Activated CD4-positive, alpha-beta T cell treated with anti-CD3 and anti-CD28 coated beads, Interleukin-2, Interleukin-4, amounts not matched to agents 100 ng/mL and 50 ng/mL, durations not matched to agents 16 hours and 8 hours (primary cell): ENCODE data around the gene SLC12A8.

Source experiments
- DNase-seq: peaks from one replicate; pipeline ENCODE4 v3.0.0-alpha.2; 2020; ENCODE audit warnings: low spot score

SLC12A8 gene

DNA sequence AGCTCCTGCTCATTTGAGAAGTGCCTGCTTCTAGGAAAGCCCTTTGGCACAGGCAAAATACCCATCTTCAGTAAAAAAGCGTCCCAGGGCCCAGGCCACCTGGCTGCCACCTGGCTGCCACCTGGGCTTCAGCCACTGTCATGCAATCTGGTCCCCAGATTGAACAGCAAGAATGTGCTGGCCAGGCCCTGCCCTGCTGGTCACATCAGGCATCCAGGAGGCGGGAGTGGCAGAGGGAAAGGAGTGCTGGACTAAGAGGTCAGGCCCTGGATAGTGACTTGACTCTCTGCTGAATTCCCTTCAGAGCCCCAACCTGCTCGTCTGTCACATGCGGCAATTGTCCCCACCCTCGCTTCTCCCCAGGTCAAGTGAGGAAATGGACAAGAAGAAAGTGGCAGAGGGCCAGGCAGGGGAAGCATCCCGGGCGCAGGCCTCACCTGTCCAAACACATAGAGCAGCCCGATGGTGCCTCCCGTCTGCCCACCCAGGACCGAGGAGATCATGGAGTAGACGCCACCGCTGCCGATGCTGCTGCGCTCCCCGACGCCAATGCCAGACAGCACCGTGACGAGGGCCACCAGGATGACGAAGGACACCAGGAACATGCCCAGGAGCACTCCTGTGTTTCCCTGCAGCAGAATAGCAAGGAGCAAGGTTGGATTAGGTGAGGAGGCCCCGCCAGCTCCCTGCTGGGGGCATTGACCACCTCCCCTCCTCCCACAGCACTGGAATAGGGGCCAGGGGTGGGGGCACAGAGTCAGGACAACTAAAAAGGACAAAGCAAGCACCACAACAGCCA, 25.5 kb downstream of the SLC12A8 start:
- DNase-seq: no peak

DNA sequence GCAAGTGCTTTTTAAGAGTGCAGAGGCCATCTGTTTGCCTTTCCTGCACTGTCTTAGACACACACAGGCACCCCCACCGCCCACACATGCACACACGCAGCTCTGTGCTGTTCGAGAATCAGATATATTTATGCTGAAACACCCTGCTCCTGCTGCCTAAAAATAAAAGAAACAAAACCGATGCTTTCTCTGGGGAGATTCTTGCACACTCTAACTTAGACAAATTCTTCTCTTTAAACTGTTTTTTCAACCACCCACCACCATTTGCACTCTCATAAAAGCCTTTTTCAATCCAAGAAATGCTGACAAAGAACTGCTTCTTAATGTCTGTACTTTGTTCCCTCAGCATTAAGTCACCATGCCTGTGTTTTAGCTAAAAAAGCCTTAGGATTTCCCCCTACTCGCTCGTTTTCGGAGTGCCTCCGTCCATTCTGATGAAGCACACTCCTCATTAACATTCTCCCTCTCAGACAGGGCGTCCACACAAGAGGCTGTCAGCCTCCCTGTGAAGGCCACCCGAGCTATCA, 26.2 kb downstream of the SLC12A8 start:
- DNase-seq: no peak

DNA sequence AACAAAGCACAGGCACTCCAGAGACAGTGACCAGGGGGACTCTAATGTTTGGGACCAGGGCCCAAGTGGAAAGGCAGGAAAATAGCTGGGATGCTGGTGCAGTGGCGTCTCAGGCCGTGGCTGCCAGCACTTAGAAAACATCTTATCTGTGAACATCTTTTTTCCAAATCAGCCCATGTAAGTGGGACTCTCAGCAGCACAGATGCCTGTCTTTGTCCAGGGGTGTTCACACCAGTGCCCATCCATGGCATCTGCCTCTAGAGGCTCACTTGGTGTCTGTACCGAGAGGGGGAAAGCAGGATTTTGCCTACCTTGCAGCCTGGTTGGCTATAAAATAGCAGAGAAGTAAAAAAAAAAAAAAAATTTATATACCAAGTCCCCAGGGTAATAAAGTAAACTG, 26.7 kb downstream of the SLC12A8 start:
- no peak for DNase-seq

DNA sequence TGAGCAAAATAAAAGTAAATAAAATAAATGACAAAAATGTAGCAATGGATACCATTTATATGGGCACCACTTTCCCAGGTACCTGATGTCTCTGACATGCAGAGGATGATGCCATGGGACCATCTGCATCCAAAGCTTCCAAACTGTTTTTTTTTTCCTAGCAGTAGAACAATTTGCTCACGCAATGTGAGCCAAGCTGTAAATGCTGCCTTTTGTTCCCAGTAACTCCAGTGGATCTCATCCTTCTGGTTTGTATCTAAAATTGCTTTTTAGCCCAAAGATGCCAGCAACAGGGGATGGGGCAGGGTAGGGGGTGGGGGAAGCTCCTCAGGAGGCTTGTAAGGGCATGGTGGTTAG, 32.7 kb downstream of the SLC12A8 start:
- DNase-seq: no peak

DNA sequence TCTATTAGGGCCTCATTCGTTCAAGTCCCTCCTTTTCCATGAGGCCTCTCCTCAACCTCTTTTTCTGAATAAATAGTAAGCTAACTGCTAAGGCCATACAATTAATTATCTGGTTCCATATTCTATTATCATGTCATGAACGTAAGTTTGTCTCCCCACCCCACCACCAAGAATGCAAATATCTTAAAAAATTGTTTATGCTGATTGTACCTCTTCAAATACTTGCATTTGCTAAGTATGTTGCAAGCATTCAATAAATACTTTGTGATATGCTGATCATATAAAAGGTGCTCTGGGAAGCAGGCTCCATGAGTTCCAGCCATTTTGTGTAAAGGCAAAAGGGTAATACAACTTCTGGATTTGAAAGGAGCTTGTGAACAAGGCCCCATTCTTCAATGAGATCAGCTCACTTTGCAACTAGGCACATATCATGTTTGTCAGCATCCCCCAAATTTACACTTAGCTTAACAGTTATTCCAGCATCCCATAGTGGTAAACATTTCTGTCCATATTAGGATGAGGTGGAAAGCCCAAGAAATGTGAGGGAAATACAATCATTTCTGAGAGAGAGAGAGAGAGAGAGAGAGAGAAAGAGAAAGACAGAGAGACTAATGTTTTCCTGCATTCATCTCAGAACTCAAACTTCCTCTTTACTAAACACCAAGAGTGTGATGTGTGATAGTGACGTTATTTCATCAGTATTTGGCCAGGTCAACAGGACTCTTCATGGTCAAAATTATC, 33.2 kb downstream of the SLC12A8 start:
- no peak for DNase-seq

DNA sequence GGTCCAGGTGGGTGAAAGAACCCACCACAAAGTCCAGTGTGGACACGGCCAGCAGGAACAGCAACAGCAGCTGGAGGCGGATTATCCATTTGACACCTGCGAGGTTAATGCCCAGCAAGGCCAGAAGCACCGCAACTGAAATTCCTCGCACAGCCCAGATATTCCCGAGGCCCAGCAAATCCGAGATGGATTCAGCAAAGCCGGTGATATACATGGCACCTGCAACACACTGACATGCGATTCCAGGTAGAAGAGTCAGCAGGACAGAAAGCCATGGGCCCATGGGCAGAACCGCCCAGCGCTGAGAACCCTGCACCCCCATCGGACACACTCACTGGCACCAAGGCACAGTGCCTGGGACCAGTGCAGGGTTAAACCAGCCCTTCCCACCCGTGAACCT, 34.8 kb downstream of the SLC12A8 start:
- DNase-seq: no peak

DNA sequence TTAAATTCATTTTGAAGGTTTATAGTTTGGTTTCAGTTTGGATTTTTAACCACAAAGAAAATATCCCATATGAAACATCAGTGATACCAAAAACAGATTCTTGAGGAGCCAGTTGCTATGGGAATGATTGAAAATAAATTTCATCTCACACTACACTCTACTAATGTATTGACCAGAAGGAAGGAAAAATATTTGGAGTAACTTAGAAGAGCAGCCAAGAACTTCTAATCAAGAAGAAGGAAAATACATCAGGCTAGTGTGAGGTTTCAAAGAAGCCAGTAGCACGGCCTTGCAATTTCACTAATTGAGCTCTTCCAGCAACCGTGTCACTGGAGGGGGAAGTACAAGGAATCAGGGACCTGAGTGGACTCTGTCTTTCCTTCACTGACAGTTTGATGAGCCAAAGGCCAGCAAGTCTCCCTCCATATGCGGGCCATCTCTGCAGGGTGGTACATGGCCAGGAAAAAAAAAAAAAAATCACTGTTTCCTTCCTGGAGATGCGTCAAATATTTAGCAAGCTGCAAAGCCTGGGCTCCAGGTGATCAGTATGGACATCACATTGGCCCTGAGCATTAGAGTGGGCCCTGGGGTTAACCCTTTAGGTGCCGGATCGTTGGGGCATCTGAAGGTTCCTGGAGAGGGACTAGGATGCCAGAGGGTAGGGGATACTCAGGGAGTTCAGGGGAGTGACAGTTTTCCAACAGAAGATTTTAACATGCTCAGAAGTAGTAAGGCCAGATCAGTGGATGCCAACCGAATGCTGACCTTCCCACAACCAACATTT, 37.1 kb downstream of the SLC12A8 start:
- no peak for DNase-seq

DNA sequence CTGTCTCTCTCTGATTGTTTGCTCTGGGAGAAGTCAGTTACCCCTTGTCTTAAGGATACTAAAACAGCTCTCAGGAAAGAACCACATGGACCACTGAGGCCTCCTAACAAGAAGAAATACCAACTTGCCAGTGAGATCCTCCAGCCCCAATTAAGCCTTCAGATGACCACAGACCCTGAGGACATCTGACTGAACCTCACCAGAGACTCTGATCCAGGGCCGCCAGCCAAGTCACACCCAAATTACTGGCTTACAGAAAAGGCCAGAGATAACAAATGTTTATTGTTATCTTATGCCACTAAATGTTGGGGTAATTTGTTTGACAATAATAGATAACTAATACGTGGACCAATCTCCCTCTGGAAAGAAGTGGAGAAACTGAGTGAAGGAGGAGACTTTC, 40.2 kb downstream of the SLC12A8 start:
- no peak for DNase-seq

DNA sequence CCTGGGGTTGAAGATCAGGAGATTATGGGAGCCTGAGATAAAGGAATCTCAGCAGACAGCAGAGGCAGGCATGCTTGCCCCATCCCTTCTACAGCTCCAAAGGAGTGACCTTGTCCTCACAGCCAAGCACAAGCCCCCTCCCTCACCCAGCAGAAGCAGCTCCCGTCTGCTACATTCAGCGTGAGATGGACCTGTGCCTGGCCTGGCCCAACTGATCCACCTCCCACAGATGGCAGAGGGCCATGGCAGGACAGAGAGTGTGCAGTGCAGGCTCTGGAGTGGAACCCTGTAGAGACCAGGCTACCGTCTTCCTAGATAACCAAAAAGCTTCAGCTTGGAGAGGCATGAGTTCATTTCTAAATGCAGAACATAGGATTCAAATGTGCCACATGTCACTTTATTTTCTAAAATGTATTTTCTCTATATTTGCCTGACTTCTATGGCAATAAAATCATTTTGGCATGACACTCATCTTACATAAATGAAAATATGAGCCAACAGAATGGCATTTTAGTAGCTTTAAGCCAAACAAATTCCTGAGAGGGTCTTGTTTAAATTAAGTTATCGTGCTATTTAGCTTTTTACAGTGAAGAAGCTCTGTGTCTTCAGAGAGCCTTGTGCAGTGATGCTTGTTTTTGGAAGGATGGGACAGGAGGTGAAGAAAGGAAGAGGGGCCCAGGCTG, 43.7 kb downstream of the SLC12A8 start:
- no peak for DNase-seq

DNA sequence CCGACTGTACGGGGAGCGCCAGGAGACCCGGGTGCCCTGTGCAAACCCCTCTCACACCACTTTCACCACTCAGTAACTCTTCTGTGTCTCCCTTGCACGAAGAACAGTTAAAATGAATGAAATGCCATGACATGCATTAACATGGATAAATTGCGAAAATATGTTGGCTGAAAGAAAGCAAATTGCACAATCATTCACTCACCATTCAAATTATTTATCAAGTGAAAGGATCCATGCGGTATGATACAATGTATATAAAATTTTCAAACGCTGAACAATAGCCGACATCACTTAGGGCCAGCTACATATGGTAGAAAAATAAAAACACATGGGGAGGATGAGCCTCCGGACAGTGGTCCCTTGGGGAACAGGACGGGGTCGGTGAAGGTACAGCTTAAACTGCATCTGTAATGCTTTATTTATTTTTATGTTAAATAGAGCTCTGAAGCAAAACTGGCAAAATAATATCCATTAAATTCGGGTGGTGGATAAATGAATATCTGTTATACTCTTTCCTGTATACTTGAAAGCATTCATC, 45.9 kb downstream of the SLC12A8 start:
- no peak for DNase-seq

DNA sequence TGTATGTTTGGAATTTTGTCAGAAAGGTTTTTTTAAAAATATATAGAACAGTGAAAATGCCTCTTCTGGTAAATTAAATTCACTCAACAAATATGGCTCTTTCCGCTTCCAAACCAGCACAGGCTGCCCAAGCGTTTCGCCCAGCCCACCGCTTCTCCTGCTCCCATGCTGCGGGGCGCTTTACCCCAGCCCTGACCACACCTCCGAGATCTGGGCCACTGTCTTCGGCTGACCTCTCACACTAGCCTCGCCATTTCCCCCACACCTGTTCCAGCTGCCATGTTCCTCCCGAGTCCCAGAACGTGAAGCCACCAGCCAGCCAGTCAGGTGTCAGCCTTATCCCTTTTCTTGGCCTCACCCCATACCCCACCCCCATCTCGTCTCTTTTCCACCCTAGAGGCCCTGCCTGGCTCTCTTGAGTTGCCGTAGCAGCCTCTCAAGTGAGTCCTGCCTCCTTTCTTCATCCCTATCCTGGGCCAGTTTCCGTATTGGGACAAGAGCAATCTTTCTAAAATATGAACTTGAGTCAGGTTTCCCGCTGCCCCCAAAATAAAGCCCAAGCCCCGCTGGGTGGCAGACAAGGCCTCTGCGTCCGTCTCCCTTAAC, 46.5 kb downstream of the SLC12A8 start:
- no peak for DNase-seq

DNA sequence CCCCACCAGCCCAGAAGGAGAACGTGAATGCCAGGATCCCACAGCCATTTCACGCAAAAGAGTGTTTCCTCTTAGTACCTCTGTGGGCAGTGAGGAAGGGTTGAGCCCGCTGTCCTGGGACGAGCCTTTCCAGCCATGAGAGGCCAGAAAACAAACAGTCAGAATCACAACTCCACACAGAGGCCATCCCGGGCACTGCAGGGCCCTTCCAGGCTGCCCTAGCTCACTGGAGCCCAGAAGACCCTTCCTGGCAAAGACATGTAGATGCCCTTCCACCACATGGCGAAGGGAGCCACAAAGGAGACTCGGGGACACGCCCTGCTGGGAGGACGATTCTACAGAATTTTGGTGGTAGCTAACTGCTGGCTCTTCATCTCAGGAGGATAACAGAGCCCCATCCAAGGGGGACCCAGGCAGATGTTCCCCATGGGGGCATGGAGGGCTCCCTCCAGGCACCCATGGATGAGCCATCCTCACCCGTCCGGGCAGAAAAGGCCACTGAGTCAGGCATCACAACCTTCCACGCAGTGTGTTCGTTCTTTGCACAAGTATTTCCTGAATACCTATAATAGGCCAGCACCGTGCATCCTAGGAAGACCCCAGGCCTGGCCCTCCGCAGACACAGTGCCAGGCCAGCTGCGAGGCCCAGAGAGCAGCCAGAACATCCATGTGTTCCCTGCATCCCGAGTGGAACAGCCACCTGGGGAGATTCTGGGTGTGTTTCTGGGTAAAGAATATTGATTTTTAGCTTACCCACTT, 47.2 kb downstream of the SLC12A8 start:
- no peak for DNase-seq

DNA sequence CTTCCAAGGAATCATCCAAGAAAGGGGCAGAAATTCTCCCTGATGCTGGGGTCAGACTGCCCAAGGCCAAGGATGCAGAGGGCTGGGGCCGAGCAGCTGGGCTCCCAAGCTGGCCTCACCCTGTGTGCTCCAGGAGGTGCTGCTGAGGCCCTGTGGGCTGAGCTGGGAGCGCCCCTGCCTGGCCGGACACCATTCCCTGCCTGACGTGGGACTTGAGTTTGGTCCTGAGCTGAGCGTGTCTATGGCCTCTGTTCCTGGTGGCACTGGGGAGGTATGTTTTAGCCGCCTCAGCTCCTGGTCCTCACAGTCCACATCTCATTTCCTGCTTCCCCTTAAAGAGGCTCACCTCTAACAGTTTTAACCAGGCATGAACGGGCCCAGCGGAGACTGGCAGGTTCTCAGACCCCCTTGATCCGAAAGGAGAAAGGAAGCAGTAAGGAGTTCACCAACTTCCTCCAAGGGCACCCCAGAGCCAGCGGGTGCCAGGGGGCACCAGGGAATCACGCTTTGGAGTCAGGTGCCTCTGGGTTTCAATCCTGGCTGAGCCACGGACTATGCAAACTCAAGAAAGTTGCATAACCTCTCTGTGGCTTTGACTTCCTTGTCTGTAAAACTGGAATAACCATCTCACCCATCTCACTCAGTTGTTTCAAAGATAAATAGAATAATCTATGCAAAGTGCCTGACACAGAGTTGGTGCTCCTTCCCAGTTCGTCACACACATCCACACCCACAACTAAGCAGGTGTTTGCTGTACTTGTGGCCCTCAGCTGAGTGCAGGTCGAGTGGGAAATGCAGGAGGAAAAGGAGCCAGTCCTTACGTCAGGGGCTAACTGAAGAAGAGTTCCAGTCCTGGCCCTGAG, 48.6 kb downstream of the SLC12A8 start:
- DNase-seq: no peak

DNA sequence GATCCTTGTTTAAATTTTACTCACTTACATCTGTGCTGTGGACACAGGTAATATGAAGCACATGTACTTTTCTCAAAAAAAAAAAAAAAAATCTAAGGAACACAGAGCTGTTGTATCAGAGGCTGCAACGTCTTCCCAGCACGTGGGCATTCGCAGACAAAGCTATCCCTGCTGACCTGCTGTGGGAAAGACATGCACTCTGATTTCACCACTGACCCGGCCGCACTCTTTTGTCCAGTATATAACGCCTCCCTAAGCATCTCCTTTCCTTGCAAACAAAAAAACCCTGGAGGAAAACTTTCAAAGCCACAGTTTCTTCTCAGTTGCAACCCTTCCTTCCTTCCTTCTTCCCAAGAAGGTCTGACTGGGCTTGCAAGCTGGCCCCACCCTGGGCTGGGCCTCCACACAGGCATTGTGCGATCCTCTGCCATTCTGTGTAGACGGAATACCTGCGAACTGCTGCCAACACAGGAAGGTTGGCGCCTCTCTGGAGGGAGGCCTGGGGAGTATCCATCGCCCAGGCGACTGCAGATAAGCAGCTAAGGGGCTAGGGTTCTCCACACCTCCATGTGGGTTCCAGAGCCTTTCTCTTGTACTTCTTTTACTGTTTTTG, 50.8 kb downstream of the SLC12A8 start:
- DNase-seq: no peak

DNA sequence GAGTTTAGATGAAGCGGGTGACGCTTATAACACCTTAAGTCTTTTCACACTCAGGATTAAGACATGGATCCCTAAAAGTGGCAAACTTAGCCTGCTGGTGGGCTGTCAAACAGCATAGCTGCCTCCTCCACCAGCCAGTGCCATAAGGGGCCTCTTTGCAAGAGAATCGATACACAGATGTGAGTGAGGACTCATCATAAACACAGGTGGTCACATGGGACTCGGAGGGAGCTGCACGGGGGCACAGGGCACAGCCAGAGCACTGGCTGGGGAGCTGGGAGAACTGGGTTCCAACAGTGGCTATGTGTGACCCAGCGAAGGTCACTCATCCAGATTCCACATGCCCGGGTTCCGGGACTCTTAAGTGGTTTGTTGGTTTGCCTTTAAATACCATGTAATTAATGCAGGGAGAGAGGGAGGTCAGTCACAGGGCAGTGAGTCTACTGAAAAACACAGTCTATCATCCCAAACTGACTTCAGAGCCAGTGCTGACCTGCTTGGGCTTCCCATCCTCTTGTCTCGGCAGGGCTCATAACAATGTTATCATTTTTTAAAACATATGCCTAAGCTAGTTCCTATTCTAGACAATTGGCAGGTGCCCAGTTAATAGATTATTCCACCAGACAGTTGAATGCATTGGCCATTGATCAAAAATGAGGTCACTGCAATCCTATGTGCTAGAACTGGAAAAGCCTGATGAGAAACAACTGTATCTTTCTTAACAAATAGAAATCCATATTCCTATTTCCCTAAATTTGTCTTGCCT, 51.8 kb downstream of the SLC12A8 start:
- no peak for DNase-seq

DNA sequence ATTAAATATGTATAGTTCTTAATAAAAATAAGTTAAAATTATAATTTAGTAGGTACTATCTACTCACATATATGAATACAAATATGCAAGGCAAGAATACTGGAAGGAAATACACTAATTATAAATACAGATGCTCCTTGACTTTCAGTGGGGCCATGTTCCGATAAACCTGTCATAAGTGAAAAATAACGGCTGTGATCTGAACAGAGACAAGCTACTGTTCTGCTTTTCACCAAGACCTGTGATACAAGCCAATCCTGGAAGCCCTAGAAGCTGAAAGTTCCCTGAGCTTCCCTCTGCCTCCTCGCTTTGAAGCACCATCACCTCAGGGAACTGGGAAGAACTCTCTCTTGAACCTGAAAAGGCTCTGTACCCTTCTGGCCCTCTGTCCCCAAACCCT, 55.4 kb downstream of the SLC12A8 start:
- DNase-seq: no peak

DNA sequence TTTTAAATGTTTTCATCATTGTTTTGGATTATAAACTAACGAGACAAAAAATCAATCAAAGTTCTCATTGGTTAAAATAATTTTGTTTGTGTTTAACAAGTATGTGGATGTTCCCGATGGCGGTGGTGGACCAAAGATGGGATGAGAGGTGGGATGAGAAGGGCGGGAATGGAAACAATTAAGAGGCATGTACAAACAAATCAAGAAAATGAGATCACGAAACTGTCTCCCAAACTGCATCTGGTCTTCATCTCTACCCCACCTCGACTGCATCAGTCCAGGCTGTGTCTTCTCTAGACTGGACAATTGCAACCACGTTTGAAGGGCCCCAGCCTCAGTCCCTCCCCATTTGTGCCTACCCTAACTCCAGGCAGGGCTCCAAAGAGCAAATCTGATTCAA, 56.1 kb downstream of the SLC12A8 start:
- DNase-seq: no peak

DNA sequence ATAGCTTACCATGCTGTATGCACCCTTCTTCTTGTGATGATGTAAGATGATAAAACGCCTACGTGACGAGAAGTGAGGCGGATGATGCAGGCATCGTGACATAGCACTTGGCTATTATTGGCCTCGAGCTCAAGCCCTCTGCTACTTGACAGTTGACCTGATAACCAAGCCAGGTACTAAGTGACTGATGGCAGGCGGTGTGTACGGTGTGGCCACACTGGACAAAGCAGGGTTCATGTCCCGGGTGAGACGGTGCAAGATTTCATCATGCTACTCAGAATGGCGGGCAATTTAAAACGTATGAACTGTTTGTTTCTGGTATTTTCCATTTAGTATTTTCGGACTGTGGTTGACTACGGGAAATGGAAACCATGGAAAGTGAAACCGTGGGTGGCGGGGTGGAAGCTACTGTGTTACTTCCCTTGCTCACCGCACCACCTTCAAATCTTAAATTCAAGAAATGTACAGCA, 57.7 kb downstream of the SLC12A8 start:
- DNase-seq: peak; percentile 33
